GM12874 (cell line): ENCODE measurements around the gene CROCC2.

Experiments used
- TF ChIP-seq, protein P1 (sequence below): IDR thresholded peaks from 2 replicates; pipeline ENCODE4 v1.5.1; 2011; ENCODE audit warnings: low read depth, mild to moderate bottlenecking, control low read depth, low read length, moderate library complexity; ENCODE audit not compliant: insufficient read depth

Gene CROCC2

DNA sequence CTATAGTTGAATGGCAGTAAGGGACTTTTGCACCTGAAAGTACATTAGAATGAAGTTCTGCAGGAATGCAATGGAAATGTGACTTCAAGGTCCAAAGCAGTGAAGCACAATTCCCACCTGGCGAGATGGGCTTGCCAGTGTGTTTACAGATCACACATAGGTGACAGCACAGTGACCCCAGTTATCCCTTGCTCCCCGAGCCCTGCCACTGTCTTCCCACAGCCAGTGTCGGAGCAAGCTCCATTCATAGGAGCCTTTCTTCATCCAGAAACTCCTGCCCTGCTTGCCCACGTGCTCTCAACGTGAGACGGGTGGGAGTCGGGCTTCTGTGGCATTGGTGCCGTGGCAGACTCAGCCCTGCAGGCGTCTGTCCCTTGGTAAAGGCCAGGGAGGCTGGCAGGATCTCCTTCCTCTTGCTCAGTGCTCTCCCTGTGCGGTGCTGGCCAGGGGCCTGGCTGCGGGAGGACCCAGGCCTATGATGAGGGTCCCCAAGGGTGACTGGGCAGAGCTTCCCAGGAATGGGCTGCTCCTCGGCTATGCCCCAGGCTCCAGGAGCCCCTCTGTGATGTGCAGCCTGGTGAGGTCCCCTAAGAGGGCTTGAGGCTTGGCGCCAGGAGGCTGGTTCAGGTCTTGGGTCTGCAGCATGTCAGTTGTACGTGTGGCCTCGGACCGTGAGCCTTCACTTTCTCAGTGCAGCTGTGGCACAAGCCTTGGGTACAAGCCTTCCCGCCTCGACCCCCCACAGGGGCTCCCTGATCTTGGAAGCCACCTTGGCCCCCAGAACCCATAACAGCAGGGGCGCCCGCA is 132.4 kb downstream of the CROCC2 start:
- TF ChIP-seq, protein P1, sequence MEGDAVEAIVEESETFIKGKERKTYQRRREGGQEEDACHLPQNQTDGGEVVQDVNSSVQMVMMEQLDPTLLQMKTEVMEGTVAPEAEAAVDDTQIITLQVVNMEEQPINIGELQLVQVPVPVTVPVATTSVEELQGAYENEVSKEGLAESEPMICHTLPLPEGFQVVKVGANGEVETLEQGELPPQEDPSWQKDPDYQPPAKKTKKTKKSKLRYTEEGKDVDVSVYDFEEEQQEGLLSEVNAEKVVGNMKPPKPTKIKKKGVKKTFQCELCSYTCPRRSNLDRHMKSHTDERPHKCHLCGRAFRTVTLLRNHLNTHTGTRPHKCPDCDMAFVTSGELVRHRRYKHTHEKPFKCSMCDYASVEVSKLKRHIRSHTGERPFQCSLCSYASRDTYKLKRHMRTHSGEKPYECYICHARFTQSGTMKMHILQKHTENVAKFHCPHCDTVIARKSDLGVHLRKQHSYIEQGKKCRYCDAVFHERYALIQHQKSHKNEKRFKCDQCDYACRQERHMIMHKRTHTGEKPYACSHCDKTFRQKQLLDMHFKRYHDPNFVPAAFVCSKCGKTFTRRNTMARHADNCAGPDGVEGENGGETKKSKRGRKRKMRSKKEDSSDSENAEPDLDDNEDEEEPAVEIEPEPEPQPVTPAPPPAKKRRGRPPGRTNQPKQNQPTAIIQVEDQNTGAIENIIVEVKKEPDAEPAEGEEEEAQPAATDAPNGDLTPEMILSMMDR: no peak

DNA sequence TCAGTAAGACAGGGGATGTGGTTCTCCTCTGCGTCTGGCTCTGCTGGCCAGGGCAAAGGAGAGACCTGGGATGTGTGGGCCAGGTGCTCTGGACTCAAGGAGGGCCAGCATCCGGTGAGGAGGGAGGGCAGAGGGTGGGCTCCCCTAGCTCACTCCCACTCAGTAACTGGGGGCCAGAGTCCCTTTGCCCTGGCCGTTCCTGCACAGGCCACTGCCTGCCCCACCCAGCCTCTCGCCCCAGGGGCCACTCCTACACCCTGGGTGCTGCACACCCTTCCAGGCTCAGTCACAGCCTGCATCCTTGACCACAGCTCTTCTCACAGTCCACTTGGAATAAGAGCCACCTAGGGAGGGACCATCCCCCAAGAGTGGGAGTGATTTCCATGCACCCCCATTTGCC is 133.3 kb downstream of the CROCC2 start:
- TF ChIP-seq, protein P1: no peak

DNA sequence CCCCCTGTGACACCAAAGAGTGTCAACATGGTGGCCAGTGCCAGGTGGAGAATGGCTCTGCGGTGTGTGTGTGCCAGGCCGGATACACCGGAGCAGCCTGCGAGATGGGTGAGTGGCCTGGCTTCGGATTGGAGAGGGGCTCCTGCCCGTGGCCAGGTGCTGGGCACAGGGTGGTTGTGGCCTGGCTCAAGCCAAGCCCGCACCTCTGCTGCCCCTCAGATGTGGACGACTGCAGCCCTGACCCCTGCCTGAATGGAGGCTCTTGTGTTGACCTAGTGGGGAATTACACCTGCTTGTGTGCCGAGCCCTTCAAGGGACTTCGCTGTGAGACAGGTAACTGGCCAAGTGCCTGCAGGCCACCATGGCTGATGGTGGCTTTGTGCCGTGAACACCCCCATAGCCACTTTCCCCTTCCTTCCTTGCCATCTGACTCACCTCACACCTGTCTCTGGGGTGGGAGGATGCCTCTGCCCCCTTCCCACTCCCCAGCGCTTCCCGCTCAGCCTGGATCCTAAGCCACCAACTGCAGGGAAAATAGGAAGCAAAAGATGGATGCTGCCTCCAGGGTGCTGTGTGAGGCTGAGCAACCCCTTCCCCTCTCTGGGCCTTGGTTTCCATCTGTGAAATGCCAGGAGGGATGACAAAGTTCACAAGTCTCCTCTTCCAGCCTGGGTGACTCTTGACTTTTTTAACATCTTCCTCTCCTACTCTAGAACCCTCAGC is 134.1 kb downstream of the CROCC2 start:
- TF ChIP-seq, protein P1: no peak

DNA sequence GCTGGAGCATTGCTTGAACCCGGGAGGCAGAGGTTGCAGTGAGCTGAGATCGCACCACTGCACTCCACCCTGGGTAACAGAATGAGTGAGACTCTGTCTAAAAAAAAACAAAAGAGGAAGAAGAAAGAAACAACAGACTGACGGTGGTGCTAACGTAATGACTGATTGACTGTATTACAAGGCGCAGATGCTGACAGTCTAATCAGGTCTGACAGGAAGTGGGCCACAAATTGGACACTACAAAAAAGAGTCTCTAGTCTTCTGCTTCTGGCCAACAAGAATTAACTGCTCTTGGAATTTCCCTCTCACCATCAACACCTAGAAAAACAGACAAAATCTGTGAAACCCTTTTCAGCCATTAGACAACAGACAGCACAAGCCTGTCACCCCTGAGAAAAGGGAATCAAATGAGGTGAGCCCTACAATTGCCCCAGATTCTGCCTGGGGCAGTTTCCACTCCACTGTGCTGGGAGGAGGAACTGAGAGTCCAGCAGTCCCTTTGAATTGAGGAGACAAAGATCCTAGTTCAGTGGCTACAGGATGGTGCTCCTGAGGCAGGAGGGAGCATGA is 135.5 kb downstream of the CROCC2 start:
- TF ChIP-seq, protein P1: no peak
